Fibroblast of lung (primary cell): ENCODE data around the gene MYO3B. TPM values are rescaled to one million over a fixed set of nuclear protein-coding genes. Genes with fewer than 3 reads are reported as not detected.

Source experiments
- DNase-seq, 2 donors: peaks; one replicate each; pipeline versions ENCODE4 v3.0.0 to v3.0.0-alpha.2; 2010; ENCODE audit warnings: low read depth in 2 of 2
- H2AFZ ChIP-seq: 2 replicates; pipeline ENCODE4 v1.5.1; 2012; ENCODE audit warnings: low read length, control low read depth, inconsistent platforms
- H3K27ac ChIP-seq: 2 replicates; pipeline ENCODE4 v1.5.1; 2011; ENCODE audit warnings: low read length, control low read depth; ENCODE audit not compliant: insufficient read depth
- H3K27me3 ChIP-seq: 2 replicates; pipeline ENCODE4 v1.5.1; 2011; ENCODE audit warnings: mild to moderate bottlenecking, low read length; ENCODE audit not compliant: control insufficient read depth, insufficient read depth
- H3K36me3 ChIP-seq: 2 replicates; pipeline ENCODE4 v1.5.1; 2011; ENCODE audit warnings: low read length; ENCODE audit not compliant: control insufficient read depth, insufficient read depth
- H3K4me1 ChIP-seq: 2 replicates; pipeline ENCODE4 v1.5.1; 2011; ENCODE audit warnings: low read length; ENCODE audit not compliant: control insufficient read depth, insufficient read depth; ENCODE audit errors: extremely low read depth
- H3K4me2 ChIP-seq: 2 replicates; pipeline ENCODE4 v1.5.1; 2011; ENCODE audit warnings: low read length, control low read depth; ENCODE audit not compliant: insufficient read depth; ENCODE audit errors: extremely low read depth
- H3K4me3 ChIP-seq, 4 experiments: fragments of 200-600 bp in 1 of 4; sonication (generic) in 1 of 4; replicated peaks in 1 of 4; 2 replicates each; pipeline ENCODE4 v1.5.1; 2011 to 2016; ENCODE audit warnings: low read length in 4 of 4, low read depth in 3 of 4, mild to moderate bottlenecking in 3 of 4, control low read depth in 2 of 4, inconsistent platforms in 1 of 4, mixed read lengths in 1 of 4; ENCODE audit not compliant: insufficient read depth in 1 of 4; ENCODE audit errors: control extremely low read depth in 1 of 4
- H3K79me2 ChIP-seq: 2 replicates; pipeline ENCODE4 v1.5.1; 2012; ENCODE audit warnings: mild to moderate bottlenecking, low read length, inconsistent platforms; ENCODE audit not compliant: control insufficient read depth, insufficient read depth
- H3K9ac ChIP-seq: 2 replicates; pipeline ENCODE4 v1.5.1; 2011; ENCODE audit warnings: mild to moderate bottlenecking, low read length, control low read depth; ENCODE audit not compliant: insufficient read depth
- H3K9me3 ChIP-seq: 2 replicates; pipeline ENCODE4 v1.5.1; 2012; ENCODE audit warnings: low read depth, low read length; ENCODE audit not compliant: control insufficient read depth, insufficient read depth
- H4K20me1 ChIP-seq: 2 replicates; pipeline ENCODE4 v1.5.1; 2011; ENCODE audit warnings: low read length; ENCODE audit not compliant: control insufficient read depth, insufficient read depth; ENCODE audit errors: extremely low read depth
- EZH2 ChIP-seq: IDR thresholded peaks from 2 replicates; pipeline ENCODE4 v1.5.1; 2012; ENCODE audit warnings: low read length, control low read depth, mild to moderate bottlenecking; ENCODE audit errors: missing control alignments
- polyA plus RNA-seq, 2 donors: library from polyadenylated mRNA; depleted of rRNA in 1 of 2; stranded (reverse) in 1 of 2; unstranded in 1 of 2; fragments of >200 nt; gene quantifications; 2 replicates each; pipeline ENCODE4 v1.2.1, GENCODE V29; 2011 to 2012; ENCODE audit warnings: missing spikeins in 1 of 2
- total RNA-seq: library from RNA; depleted of rRNA; stranded (reverse); fragments of >200 nt; gene quantifications from 2 replicates; pipeline ENCODE4 v1.2.1, GENCODE V29; 2014
- TF ChIP-seq, protein P1 (sequence below), 2 donors: IDR thresholded peaks in 1 of 2; conservative IDR thresholded peaks in 1 of 2; 1 replicate in 1 of 2; 2 replicates in 1 of 2; pipeline ENCODE4 v1.5.1; 2011 to 2012; ENCODE audit warnings: low read length in 2 of 2, control low read depth in 1 of 2, inconsistent platforms in 1 of 2, low read depth in 1 of 2, mild to moderate bottlenecking in 1 of 2

Gene MYO3B
- total and polyA plus RNA-seq, 2 donors (not counting 1 experiment from before 2014, with no cell fraction given), result 0.06 to 0.50 TPM

DNA sequence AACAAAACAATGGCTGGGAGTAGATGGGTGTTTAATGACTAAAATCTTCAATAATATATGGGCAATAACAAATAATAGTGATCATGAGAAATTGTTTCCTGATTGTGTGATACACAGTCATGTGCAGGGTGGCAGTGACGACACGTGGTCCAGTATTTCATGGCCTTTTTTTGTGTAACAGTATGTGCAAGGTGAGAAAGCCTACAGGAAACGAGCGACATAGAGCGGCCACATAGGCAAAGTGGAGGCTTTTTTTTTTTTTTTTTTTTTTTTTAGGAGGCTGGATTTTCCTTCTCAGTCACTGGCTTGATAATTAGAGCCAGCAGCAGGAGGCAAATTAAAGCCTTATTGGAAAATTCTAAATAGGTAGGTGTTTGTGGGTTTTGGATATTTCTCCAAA, 123.7 kb downstream of the MYO3B start:
- TF ChIP-seq, protein P1, sequence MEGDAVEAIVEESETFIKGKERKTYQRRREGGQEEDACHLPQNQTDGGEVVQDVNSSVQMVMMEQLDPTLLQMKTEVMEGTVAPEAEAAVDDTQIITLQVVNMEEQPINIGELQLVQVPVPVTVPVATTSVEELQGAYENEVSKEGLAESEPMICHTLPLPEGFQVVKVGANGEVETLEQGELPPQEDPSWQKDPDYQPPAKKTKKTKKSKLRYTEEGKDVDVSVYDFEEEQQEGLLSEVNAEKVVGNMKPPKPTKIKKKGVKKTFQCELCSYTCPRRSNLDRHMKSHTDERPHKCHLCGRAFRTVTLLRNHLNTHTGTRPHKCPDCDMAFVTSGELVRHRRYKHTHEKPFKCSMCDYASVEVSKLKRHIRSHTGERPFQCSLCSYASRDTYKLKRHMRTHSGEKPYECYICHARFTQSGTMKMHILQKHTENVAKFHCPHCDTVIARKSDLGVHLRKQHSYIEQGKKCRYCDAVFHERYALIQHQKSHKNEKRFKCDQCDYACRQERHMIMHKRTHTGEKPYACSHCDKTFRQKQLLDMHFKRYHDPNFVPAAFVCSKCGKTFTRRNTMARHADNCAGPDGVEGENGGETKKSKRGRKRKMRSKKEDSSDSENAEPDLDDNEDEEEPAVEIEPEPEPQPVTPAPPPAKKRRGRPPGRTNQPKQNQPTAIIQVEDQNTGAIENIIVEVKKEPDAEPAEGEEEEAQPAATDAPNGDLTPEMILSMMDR (conservative IDR thresholded peaks at IDR 0.05 in 1 of 2, IDR thresholded peaks at IDR 0.05 in 1 of 2; ENCODE audit: low read depth in 1 of 2, low read length in 2 of 2), result no peak
- TF ChIP-seq EZH2, result no peak
- Histone ChIP-seq H3K9me3 (no peaks in the 10 kb centered on the region), H3K27ac (no peak overlapping the region), H3K4me1 (no peaks in the 10 kb centered on the region), H2AFZ (no peak overlapping the region), H3K4me3 (no peak overlapping the region), H3K79me2 (no peaks in the 10 kb centered on the region), H3K36me3 (no peaks in the 10 kb centered on the region), H3K4me2 (no peak overlapping the region), H4K20me1 (peaks cover 2% of the 10 kb centered on the region), H3K9ac (no peak overlapping the region), H3K27me3 (no peaks in the 10 kb centered on the region)
- no peak for DNase-seq

DNA sequence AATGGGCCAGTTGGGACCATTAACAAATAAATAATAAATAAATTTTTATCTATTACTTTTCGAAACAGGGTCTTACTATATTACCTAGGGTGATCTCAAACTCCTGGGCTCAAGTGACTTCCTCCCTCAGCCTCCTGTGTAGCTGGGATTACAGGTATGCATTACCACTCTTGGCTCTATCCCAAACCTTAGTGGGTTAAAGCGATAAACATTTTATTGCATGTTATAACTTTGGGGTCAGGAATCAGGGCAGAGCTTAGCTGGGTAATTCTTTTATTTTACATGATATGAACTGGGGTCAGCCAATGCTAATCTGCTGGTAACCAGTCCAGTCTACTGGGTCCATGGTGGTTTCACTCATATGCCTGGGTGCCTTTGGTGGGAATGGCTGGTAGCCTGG, 127.8 kb downstream of the MYO3B start:
- TF ChIP-seq, protein P1 (conservative IDR thresholded peaks at IDR 0.05 in 1 of 2, IDR thresholded peaks at IDR 0.05 in 1 of 2; ENCODE audit: low read depth in 1 of 2, low read length in 2 of 2), result no peak
- TF ChIP-seq EZH2, result no peak
- Histone ChIP-seq H3K9me3 (no peaks in the 10 kb centered on the region), H3K36me3 (no peaks in the 10 kb centered on the region), H3K4me3 (no peak overlapping the region), H3K4me2 (no peak overlapping the region), H3K27ac (no peak overlapping the region), H3K9ac (no peak overlapping the region), H3K79me2 (no peaks in the 10 kb centered on the region), H2AFZ (no peak overlapping the region), H3K27me3 (no peaks in the 10 kb centered on the region), H3K4me1 (no peaks in the 10 kb centered on the region), H4K20me1 (peaks cover 2% of the 10 kb centered on the region)
- DNase-seq, result no peak

DNA sequence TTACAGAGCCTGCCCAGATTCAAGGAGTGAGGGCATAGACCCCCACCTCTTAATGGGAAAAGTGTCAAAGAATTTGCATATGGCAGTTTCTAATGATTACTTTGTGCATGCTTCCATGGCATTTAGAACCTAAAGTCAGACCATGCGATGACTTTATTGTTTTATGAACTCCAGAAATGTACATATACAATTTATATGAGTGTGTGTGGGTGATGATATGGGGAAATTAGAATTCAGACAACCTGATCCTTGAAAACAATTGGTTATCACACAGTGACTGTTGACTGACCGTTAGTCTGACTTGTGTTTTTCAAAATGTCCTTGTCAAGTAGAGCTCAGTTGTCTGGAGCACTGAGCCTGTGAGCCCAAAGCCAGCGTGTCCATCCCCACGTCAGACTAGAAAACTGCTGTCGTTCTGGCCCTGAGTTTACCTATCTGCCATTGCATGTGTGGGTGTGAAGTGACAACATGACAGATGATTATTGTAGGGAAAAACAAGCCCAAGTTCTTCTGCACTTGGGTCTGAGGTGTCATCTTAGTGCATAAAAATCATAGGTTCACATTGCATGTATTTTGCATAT, 128.4 kb downstream of the MYO3B start:
- Histone ChIP-seq H3K9me3 (no peaks in the 10 kb centered on the region), H3K27ac (no peak overlapping the region), H3K36me3 (no peaks in the 10 kb centered on the region), H4K20me1 (peaks cover under 1% of the 10 kb centered on the region), H3K4me2 (no peak overlapping the region), H3K4me1 (no peaks in the 10 kb centered on the region), H3K9ac (no peak overlapping the region), H3K4me3 (no peak overlapping the region), H3K79me2 (no peaks in the 10 kb centered on the region), H2AFZ (no peak overlapping the region), H3K27me3 (no peaks in the 10 kb centered on the region)
- TF ChIP-seq EZH2, result no peak
- TF ChIP-seq, protein P1 (conservative IDR thresholded peaks at IDR 0.05 in 1 of 2, IDR thresholded peaks at IDR 0.05 in 1 of 2; ENCODE audit: low read depth in 1 of 2, low read length in 2 of 2), result no peak
- DNase-seq, result no peak
